AG04449 (cell line): Measurements from ENCODE around the gene NBEA.

Experiments used
- CTCF ChIA-PET: fragments of 350-600 bp; formaldehyde crosslinking; extraction: SDS; loops from one replicate; lab custom pipeline; 2021; ENCODE audit warnings: antibody characterized with exemption; lab: Yijun Ruan, JAX
- POLR2A ChIA-PET: fragments of 400-600, 350-600 bp; formaldehyde crosslinking; extraction: SDS; loops from one replicate; lab custom pipeline; 2020; ENCODE audit warnings: antibody characterized with exemption, inconsistent platforms; lab: Yijun Ruan, JAX
- DNase-seq: peaks from one replicate; pipeline ENCODE4 v3.0.0-alpha.2; 2010; ENCODE audit warnings: low read depth, low spot score
- H3K4me3 ChIP-seq: 2 replicates; pipeline ENCODE4 v1.5.1; 2011; ENCODE audit warnings: low read depth, mild to moderate bottlenecking, control low read depth, low read length
- CTCF ChIP-seq: IDR thresholded peaks from one replicate; pipeline ENCODE4 v1.5.1; 2011; ENCODE audit warnings: mild to moderate bottlenecking, moderate library complexity, low read length, control low read depth, inconsistent platforms; ENCODE audit not compliant: insufficient read depth; ENCODE audit errors: missing control alignments

The NBEA gene

GRCh38 chr13:35332134-35332533 is 390.1 kb downstream of the NBEA start:
- CTCF ChIA-PET = no interaction called here
- POLR2A ChIA-PET = no interaction called here
- TF ChIP-seq CTCF = no peak
- no peak overlapping the region for H3K4me3 ChIP-seq
- DNase-seq = no peak

- no peak for DNase-seq
- ChIA-PET POLR2A (no interaction called here), CTCF (no interaction called here)
- no peak overlapping the region for H3K4me3 ChIP-seq
- no peak for TF ChIP-seq CTCF
Observed at GRCh38 chr13:35333157-35333556, 391.1 kb downstream of the NBEA start.

- ChIA-PET POLR2A (no interaction called here), CTCF (no interaction called here)
- no peak overlapping the region for H3K4me3 ChIP-seq
- DNase-seq = no peak
- no peak for TF ChIP-seq CTCF
Observed at GRCh38 chr13:35342440-35342839, 400.4 kb downstream of the NBEA start.

- no peak overlapping the region for H3K4me3 ChIP-seq
- no peak for TF ChIP-seq CTCF
- POLR2A ChIA-PET = no interaction called here
- CTCF ChIA-PET = no interaction called here
- DNase-seq = no peak
Observed at GRCh38 chr13:35343417-35343816, 401.3 kb downstream of the NBEA start.

GRCh38 chr13:35345992-35346391 is 403.9 kb downstream of the NBEA start:
- no peak overlapping the region for H3K4me3 ChIP-seq
- POLR2A ChIA-PET = no interaction called here
- no peak for DNase-seq
- CTCF ChIA-PET = no interaction called here
- TF ChIP-seq CTCF = no peak

- ChIA-PET POLR2A (no interaction called here), CTCF (no interaction called here)
Observed at GRCh38 chr13:35346494-35346893, 404.4 kb downstream of the NBEA start.

More at GRCh38 chr13:35346494-35346893, 404.4 kb downstream of the NBEA start:
- H3K4me3 ChIP-seq = no peak overlapping the region
- no peak for TF ChIP-seq CTCF
- DNase-seq = no peak
